HCT116 (cell line): ENCODE data around the gene FLNB.

ENCODE experiments used
- CTCF ChIP-seq, 3 experiments: fragments of 200-600 bp in 1 of 3; sonication (generic) in 1 of 3; IDR thresholded peaks in 2 of 3; conservative IDR thresholded peaks in 1 of 3; 2 replicates each; pipeline ENCODE4 v1.5.1; 2012 to 2017; ENCODE audit warnings: low read depth in 2 of 3, low read length in 2 of 3, antibody characterized with exemption in 1 of 3, borderline replicate concordance in 1 of 3, control low read depth in 1 of 3, mild to moderate bottlenecking in 1 of 3, mixed read lengths in 1 of 3, mixed run types in 1 of 3, moderate library complexity in 1 of 3; ENCODE audit not compliant: insufficient read depth in 1 of 3
- POLR2A ChIP-seq: IDR thresholded peaks from 2 replicates; pipeline ENCODE4 v1.7.0; 2011; ENCODE audit warnings: borderline replicate concordance; ENCODE audit not compliant: insufficient read depth, insufficient read length; ENCODE audit errors: extremely low read depth
- SP1 ChIP-seq: IDR thresholded peaks from 2 replicates; pipeline ENCODE4 v1.6.1; 2012; ENCODE audit warnings: low read depth

GRCh38 chr3:58214484-58215316, 206.5 kb downstream of the FLNB start:
- TF ChIP-seq POLR2A: no peak
- peak in 2 of 3 experiments; percentile 26 to 30; a peak in 1 of 6 replicates for TF ChIP-seq CTCF (IDR thresholded peaks at IDR 0.05 in 2 of 3, conservative IDR thresholded peaks at IDR 0.05 in 1 of 3; ENCODE audit: borderline replicate concordance in 1 of 3, insufficient read depth in 1 of 3, low read depth in 2 of 3, low read length in 2 of 3)
- no peak for TF ChIP-seq SP1
